Stimulated activated naive CD8-positive, alpha-beta T cell treated with anti-CD3 and anti-CD28 coated beads, Interleukin-15, Interleukin-2, amounts not matched to agents 100 ng/mL and 50 ng/mL, for 24 hours (primary cell): ENCODE data around the gene NCDN.

ENCODE experiments used
- H3K27ac Mint-ChIP-seq: one replicate; pipeline ENCODE4 v1.8.0; 2021; ENCODE audit warnings: mild to moderate bottlenecking, mixed read lengths
- H3K27me3 Mint-ChIP-seq: one replicate; pipeline ENCODE4 v1.8.0; 2021; ENCODE audit warnings: mixed read lengths
- H3K36me3 Mint-ChIP-seq: one replicate; pipeline ENCODE4 v1.8.0; 2021; ENCODE audit warnings: low read depth, mixed read lengths
- H3K4me1 Mint-ChIP-seq: one replicate; pipeline ENCODE4 v1.8.0; 2021; ENCODE audit warnings: low read depth, mixed read lengths
- H3K4me3 Mint-ChIP-seq: one replicate; pipeline ENCODE4 v1.8.0; 2021; ENCODE audit warnings: mild to moderate bottlenecking, mixed read lengths
- H3K9me3 Mint-ChIP-seq: one replicate; pipeline ENCODE4 v1.8.0; 2021; ENCODE audit warnings: mixed read lengths

Gene NCDN

GRCh38 chr1:35560256-35561225 is 2.9 kb downstream of the NCDN start:
- H3K36me3 Mint-ChIP-seq: peaks cover 13% of the 10 kb centered on the region
- H3K27ac Mint-ChIP-seq: no peak overlapping the region
- H3K4me1 Mint-ChIP-seq: peaks cover 38% of the 10 kb centered on the region
- no peaks in the 10 kb centered on the region for H3K27me3 Mint-ChIP-seq
- H3K9me3 Mint-ChIP-seq: no peaks in the 10 kb centered on the region
- no peak overlapping the region for H3K4me3 Mint-ChIP-seq

- peaks cover 29% of the 10 kb centered on the region for H3K4me1 Mint-ChIP-seq
- H3K27me3 Mint-ChIP-seq: no peaks in the 10 kb centered on the region
- H3K4me3 Mint-ChIP-seq: no peak overlapping the region
- H3K9me3 Mint-ChIP-seq: no peaks in the 10 kb centered on the region
- H3K27ac Mint-ChIP-seq: no peak overlapping the region
- H3K36me3 Mint-ChIP-seq: peaks cover 13% of the 10 kb centered on the region
Measured at GRCh38 chr1:35561297-35561971, 3.8 kb downstream of the NCDN start.

DNA sequence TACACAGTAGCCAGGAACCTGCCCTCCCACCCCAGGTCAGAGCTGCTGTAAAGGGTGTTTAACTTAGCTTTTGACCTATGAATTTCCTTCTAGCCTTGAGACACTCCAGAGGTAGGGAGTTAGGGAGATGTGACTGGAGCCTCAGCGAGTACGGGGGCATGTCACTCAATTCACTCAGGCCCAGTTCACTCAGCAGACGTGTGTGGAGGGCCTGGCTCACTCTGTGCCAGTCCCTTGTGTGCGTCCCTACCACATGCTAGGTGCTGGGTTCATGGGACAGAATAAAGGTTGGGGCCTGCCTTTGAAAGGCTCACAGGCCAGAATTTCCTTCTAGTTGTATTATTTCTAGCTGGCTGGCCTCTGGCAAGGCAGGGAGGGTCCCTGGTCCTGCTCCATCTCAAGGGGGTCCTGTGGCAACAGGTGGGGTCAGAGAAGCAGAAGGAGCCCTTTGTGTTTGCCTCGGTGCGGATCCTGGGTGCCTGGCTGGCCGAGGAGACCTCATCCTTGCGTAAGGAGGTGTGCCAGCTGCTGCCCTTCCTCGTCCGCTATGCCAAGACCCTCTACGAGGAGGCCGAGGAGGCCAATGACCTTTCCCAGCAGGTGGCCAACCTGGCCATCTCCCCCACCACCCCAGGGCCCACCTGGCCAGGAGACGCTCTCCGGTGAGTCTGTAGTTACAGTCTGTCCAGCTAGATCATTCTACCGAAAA is 4.5 kb downstream of the NCDN start:
- Mint-ChIP-seq H3K9me3 (no peaks in the 10 kb centered on the region), H3K4me1 (peaks cover 26% of the 10 kb centered on the region), H3K27ac (no peak overlapping the region), H3K4me3 (no peak overlapping the region), H3K27me3 (no peaks in the 10 kb centered on the region), H3K36me3 (peaks cover 13% of the 10 kb centered on the region)

DNA sequence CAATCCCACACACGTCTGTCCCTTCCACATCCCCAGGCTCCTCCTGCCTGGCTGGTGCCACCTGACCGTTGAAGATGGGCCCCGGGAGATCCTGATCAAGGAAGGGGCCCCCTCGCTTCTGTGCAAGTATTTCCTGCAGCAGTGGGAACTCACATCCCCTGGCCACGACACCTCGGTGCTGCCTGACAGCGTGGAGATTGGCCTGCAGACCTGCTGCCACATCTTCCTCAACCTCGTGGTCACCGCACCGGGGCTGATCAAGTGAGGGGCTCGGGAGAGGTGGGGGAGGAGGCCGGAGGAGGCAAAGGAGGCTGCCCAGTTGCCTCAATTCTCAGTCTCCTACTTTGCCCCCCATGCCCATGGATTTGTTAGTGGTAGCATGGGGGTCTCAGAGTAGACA is 5.6 kb downstream of the NCDN start:
- Mint-ChIP-seq H3K4me1 (peaks cover 23% of the 10 kb centered on the region), H3K27me3 (no peaks in the 10 kb centered on the region), H3K4me3 (no peak overlapping the region), H3K36me3 (peaks cover 13% of the 10 kb centered on the region), H3K27ac (no peak overlapping the region), H3K9me3 (no peaks in the 10 kb centered on the region)

GRCh38 chr1:35564037-35564883 is 6.7 kb downstream of the NCDN start:
- Mint-ChIP-seq H3K4me3 (no peak overlapping the region), H3K9me3 (no peaks in the 10 kb centered on the region), H3K27ac (peak overlapping the region; percentile 74), H3K36me3 (peaks cover 13% of the 10 kb centered on the region), H3K4me1 (peaks cover 15% of the 10 kb centered on the region), H3K27me3 (no peaks in the 10 kb centered on the region)

GRCh38 chr1:35564884-35565741 is 7.5 kb downstream of the NCDN start:
- Mint-ChIP-seq H3K4me1 (peaks cover 8% of the 10 kb centered on the region), H3K9me3 (no peaks in the 10 kb centered on the region), H3K36me3 (peaks cover 13% of the 10 kb centered on the region), H3K27ac (peak overlapping the region; percentile 74), H3K27me3 (no peaks in the 10 kb centered on the region), H3K4me3 (no peak overlapping the region)

DNA sequence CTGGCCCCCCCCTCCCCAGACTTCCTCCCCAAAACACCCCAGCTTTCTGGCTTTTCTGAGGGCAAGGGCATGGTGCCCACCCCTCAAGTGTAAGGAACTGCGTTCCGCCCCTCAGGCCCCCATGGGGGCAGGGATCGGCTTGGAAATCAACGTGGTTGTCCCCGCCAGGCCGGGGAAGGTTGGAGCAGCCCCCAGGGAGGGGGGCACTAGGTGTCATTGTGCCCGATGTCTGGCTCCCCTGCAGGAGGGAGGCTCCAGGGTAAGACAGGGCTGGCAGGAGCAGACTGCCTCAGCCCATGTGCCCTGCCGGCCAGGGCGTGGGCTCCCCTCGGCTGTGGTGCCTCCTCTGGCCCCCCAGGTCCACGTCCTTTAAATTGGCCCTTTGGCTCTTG is 8.1 kb downstream of the NCDN start:
- Mint-ChIP-seq H3K4me3 (no peak overlapping the region), H3K4me1 (peaks cover 8% of the 10 kb centered on the region), H3K36me3 (peaks cover 17% of the 10 kb centered on the region), H3K9me3 (no peaks in the 10 kb centered on the region), H3K27ac (no peak overlapping the region), H3K27me3 (no peaks in the 10 kb centered on the region)

- Mint-ChIP-seq H3K36me3 (peaks cover 15% of the 10 kb centered on the region), H3K4me3 (no peak overlapping the region), H3K27ac (no peak overlapping the region), H3K9me3 (no peaks in the 10 kb centered on the region), H3K4me1 (peaks cover 12% of the 10 kb centered on the region), H3K27me3 (peaks cover 7% of the 10 kb centered on the region)
Measured at GRCh38 chr1:35567947-35568558, 10.5 kb downstream of the NCDN start.

- no peaks in the 10 kb centered on the region for H3K9me3 Mint-ChIP-seq
- no peak overlapping the region for H3K27ac Mint-ChIP-seq
- H3K4me3 Mint-ChIP-seq: no peak overlapping the region
- H3K4me1 Mint-ChIP-seq: peaks cover 12% of the 10 kb centered on the region
- peaks cover 13% of the 10 kb centered on the region for H3K36me3 Mint-ChIP-seq
- H3K27me3 Mint-ChIP-seq: peaks cover 7% of the 10 kb centered on the region
Measured at GRCh38 chr1:35568975-35569395, 11.4 kb downstream of the NCDN start.

DNA sequence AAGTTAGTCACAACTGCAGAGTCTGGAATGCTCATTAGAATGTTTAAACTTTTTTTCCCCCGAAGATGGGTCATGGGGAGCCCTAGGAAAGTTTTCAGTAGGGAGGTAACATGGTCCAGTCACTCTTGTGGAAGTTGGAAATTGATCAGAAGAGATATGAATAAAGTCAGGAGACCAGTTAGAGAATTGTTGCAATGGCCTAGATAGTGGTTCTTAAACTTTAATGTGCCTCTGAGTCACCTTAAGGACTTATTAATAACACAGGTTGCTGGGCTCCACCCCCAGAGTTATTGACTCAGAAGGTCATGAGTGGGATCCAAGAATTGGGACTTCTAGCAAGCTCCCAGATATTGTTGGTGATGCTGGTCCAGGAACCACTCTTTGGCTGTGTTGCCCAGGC is 12.3 kb downstream of the NCDN start:
- H3K36me3 Mint-ChIP-seq: peaks cover 4% of the 10 kb centered on the region
- peaks cover 4% of the 10 kb centered on the region for H3K4me1 Mint-ChIP-seq
- H3K4me3 Mint-ChIP-seq: no peak overlapping the region
- H3K9me3 Mint-ChIP-seq: no peaks in the 10 kb centered on the region
- H3K27ac Mint-ChIP-seq: no peak overlapping the region
- peaks cover 7% of the 10 kb centered on the region for H3K27me3 Mint-ChIP-seq

DNA sequence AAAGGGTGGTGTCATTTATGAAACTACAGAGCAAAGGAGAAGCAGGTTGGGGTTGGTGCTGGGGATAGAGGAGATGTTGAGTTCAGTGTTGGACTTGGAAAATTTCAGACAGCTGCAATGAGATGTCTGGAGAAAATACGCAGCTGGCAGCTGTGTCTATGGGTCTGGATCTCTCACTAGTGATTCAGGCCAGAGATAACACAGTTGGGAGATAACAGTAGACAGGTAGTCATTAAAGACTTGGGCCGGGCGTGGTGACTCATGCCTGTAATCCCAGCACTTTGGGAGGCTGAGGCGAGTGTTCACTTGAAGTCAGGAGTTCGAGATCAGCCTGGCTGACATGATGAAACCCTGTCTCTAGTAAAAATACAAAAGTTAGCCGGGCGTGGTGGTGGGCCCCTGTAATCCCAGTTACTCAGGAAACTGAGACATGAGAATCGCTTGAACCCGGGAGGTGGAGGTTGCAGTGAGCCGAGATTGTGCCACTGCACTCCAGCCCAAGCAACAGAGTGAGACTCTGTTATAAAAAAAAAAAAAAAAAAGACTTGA is 13.1 kb downstream of the NCDN start:
- H3K36me3 Mint-ChIP-seq: peaks cover 4% of the 10 kb centered on the region
- H3K27me3 Mint-ChIP-seq: peaks cover 12% of the 10 kb centered on the region
- no peak overlapping the region for H3K27ac Mint-ChIP-seq
- H3K4me3 Mint-ChIP-seq: no peak overlapping the region
- no peaks in the 10 kb centered on the region for H3K9me3 Mint-ChIP-seq
- peaks cover 4% of the 10 kb centered on the region for H3K4me1 Mint-ChIP-seq

GRCh38 chr1:35571263-35571662 is 13.7 kb downstream of the NCDN start:
- H3K27me3 Mint-ChIP-seq: peaks cover 13% of the 10 kb centered on the region
- H3K27ac Mint-ChIP-seq: no peak overlapping the region
- peaks cover 8% of the 10 kb centered on the region for H3K4me1 Mint-ChIP-seq
- peaks cover 4% of the 10 kb centered on the region for H3K36me3 Mint-ChIP-seq
- H3K9me3 Mint-ChIP-seq: no peaks in the 10 kb centered on the region
- no peak overlapping the region for H3K4me3 Mint-ChIP-seq

DNA sequence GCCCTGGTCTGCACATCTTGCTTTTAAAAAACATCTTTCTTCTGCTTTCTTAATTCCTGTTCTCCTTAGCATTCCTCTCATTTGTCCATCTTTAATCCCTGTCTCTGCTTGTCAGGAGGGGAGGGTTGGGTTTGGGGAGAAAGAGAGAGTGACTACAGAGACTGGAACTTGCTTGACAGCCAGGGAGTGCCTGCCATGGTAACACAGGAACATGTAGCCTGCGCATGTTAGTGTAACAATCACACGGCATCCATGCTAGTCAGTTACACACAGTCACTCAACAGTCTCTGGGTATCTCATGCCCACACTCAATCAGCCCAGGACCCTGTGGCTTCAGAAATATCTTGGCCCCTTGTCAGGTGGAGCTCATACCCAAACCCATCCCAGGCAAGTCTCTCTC is 14.7 kb downstream of the NCDN start:
- no peak overlapping the region for H3K27ac Mint-ChIP-seq
- no peaks in the 10 kb centered on the region for H3K9me3 Mint-ChIP-seq
- no peak overlapping the region for H3K4me3 Mint-ChIP-seq
- H3K36me3 Mint-ChIP-seq: peaks cover 4% of the 10 kb centered on the region
- H3K27me3 Mint-ChIP-seq: peaks cover 13% of the 10 kb centered on the region
- H3K4me1 Mint-ChIP-seq: peaks cover 15% of the 10 kb centered on the region
